Fibroblast of skin of scalp (primary cell): ENCODE measurements around the gene C12orf76.
"Not testable (repeated sequence)": the region's sequence is repeated elsewhere in the genome, so short reads cannot be mapped to it uniquely, and the experiment has no call there.

Experiments
- DNase-seq: peaks from one replicate; pipeline ENCODE4 v3.0.0-alpha.2; 2013

The C12orf76 gene

DNA sequence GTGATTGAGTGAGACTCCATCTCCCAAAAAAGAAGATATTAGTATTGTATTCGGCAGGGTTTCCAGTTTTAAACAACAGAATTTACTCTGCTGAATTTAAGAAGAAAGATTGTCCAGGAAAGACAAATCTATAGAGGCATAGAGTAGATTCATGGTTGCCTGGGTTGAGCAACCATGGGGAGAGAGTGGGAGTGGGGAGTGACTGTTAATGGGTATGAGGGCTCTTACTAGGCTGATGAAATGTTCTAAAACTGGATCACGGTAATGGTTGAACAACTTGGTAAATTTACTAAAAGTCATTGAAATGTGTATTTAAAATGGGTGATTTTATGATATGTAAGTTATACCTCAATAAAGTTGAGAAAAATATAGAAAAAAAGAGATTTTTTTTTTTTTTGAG is 13.9 kb upstream of the C12orf76 start:
- DNase-seq: no peak

- no peak for DNase-seq
These were observed 11.3 kb upstream of the C12orf76 start for GRCh38 chr12:110059651-110060000.

GRCh38 chr12:110058875-110059615 is 10.7 kb upstream of the C12orf76 start:
- DNase-seq: no peak

DNA sequence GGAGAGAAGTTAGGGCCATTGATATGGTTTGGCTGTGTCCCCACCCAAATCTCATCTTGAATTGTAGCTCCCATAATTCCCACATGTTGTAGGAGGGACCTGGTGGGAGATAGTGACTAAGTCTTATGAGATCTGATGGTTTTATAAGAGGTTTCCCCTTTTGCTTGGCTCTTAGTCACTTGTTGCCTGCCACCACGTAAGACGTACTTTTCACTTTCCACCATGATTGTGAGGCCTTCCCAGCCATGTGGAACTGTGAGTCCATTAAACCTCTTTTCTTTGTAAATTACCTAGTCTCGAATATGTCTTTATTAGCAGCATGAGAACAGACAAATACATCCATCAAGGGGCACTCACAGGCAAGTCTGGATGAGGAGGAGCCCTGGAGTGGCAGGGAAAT is 8.3 kb upstream of the C12orf76 start:
- not testable (repeated sequence) for DNase-seq

DNA sequence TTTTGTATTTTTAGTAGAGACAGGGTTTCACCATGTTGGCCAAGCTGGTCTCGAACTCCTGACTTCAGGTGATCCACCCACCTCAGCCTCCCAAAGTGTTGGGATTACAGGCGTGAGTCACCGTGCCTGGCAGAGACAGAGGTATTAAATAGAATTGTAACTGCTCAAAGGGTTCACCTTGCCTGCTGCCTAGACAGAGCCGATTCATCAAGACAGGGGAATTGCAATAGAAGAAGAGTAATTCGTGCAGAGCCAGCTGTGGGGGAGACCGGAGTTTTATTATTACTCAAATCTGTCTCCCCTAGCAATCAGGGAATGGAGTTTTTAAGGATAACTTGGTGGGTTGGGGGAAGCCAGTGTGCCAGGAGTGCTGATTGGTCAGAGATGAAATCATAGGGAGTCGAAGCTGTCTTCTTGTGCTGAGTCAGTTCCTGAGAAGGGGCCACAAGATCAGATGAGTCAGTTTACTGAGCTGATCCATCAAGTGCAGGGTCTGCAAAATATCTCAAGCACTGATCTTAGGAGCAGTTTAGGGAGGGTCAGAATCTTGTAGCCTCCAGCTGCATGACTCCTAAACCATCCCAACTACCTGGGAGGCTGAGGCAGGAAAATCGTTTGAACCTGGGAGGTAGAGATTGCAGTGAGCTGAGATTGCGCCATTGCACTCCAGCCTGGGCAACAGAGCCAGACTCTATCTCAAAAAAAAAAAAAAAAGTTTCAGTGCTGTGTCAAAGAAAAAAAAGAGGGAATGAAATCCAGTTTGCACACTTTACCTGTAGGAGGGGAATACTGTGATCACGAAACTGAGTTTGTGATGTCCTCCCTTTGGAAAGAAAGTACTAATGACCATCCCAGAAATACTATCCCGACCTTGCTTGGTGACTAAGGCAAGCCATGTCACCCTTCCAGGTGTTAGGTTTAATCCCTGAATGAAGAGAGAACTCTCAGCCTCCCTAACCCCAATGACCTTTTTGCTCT is 7.3 kb upstream of the C12orf76 start:
- DNase-seq: peak; percentile 84

- DNase-seq: no peak
These were observed 2.6 kb upstream of the C12orf76 start for GRCh38 chr12:110050927-110051326.

DNA sequence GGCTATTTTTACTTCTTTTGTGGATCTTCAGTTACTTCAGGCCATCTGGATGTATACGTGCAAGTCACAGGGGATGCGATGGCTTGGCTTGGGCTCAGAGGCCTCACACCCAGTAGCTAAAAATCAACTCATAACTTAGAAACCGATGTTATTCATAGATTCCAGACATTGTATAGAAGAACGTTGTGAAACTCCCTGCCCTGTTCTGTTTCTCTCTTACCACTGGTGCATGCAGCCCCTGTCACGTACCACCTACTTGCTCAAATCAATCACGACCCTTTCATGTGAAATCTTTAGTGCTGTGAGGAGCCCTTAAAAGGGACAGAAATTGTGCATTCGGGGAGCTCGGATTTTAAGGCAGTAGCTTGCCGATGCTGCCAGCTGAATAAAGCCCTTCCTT is 1.3 kb upstream of the C12orf76 start:
- not testable (repeated sequence) for DNase-seq

- DNase-seq: not testable (repeated sequence)
These were observed 712 bp upstream of the C12orf76 start for GRCh38 chr12:110049034-110049433.

DNA sequence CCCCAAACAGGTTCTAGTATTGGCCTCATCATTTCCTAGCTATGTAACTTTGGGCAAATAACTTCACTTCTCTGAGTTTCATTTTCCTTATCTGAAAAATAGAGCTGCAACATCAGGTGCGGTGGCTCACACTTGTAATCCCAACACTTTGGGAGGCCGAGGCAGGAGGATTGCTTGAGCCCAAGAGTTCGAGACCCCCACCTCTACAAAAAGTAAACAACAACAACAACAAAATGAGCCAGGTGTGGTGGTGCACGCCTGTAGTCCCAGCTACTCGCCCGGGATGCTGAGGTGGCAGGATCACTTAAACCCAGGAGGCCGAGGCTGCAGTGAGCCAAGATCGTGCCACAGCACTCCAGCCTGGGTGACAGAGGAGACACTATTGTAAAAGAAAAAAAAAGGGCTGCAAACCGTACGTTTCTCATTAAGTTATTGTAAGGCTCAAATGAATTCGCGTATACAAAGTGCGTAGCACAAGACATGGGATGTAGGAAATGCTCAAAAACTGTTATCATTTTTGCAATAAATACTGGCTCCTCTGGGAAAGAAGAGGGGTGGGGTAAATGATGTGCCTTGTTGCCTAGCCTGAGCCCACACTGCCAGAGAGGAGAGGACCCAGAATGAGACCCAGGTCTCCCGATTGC is 903 bp downstream of the C12orf76 start:
- DNase-seq: no peak

- DNase-seq: no peak
These were observed 1.7 kb downstream of the C12orf76 start for GRCh38 chr12:110046451-110047187.

- no peak for DNase-seq
These were observed 6.1 kb downstream of the C12orf76 start for GRCh38 chr12:110042264-110042663.

GRCh38 chr12:110039085-110039807 is 9.1 kb downstream of the C12orf76 start:
- peak; percentile 94 for DNase-seq

- DNase-seq: no peak
These were observed 9.6 kb downstream of the C12orf76 start for GRCh38 chr12:110038741-110039084.

DNA sequence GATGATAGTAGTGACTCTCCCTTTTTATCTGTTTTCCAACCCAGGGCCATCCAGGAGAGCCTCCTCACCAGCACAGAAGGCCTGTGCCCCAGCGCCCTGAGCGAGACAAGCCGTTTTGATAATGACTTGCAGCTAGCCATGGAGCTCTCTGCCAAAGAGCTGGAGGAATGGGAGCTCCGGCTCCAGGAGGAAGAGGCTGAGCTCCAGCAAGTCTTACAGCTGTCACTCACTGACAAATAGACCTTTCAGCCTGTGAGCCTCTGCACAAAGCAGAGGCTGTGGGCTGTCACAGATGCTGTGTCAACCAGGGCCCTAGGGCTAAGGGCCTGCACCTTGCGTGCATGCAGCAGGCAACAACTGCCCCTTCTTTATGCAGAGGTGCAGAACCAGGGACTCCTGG is 11.0 kb downstream of the C12orf76 start:
- no peak for DNase-seq

DNA sequence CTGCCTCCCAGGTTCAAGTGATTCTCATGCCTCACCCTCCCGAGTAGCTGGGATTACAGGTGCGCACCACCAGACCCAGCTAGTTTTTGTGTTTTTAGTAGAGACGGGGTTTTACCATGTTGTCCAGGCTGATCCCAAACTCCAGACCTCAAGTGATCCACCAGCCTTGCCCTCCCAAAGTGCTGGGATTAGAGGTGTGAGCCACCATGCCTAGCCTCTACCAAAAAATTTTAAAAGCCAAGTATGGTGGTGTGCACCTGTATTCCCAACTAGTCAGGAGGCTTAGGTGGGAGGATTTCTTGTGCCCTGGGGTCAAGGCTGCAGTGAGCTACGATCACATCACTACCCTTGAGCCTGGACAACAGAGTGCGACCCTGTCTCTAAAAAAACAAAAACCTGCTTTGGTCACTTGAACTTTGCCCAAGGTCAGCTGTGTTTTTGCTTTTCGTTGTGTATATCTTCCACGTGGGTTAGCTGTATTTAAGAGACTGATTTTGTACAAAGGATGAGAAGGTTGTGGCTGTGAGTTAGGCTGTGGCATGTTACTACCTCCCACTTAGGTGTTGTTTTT is 12.7 kb downstream of the C12orf76 start:
- no peak for DNase-seq

DNA sequence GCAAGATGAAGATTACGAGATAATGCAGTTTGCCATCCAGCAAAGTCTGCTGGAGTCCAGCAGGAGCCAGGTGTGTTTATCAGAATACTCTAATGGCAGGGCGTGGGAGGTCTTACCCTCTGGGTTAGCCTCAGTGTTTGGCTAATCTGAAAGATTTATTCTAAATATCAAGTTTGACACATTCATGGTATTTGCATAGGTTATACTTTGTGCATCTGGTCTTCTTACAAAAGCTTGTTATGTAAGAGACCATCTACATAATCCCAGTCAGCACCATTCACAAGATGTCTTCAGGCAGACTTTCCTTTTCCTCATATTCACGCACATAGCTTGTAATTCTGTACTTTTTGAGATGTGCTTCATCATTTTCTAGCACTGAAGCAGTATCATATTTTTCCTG is 14.4 kb downstream of the C12orf76 start:
- DNase-seq: no peak

- no peak for DNase-seq
These were observed 19.0 kb downstream of the C12orf76 start for GRCh38 chr12:110029290-110029815.

DNA sequence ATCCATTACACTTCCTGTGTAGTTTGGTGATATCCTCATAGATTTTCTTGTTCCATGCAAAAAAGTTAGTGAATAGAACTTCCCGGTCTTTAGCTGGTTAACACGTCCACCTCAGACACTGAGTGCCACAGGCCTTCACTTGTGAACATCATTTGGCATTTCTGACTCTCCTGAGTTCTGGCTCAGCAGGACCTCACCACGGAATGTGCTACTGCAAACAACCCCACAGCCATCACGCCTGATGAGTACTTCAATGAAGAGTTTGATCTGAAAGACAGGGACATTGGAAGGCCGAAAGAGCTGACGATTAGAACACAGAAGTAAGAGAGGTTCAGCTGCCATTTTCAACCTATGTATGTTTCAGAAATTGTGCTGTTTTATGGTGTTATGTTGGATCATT is 20.0 kb downstream of the C12orf76 start:
- DNase-seq: peak; percentile 17

DNA sequence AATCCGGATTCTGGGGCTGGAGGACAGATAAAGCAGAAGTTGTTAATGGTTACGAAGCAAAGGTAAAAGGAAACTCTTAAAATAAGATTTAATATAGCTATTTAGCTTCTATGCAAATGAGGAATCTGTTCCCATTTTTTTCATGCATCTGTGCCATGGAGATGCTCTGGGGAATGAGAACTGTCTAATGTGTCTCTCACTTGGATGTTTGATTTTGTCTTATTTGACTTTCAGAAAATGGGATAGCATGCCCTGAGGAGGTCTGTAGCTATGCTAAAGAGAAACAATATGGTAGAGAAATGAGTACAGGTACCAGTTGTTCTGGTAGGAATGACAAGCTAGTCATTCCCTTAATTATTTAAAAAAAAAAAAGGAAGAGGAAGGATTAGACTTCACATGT is 24.3 kb downstream of the C12orf76 start:
- DNase-seq: no peak

- DNase-seq: peak; percentile 78
These were observed 25.0 kb downstream of the C12orf76 start for GRCh38 chr12:110023059-110023980.
